ENCODE results near the gene LAMA2.

Gene LAMA2

DNA sequence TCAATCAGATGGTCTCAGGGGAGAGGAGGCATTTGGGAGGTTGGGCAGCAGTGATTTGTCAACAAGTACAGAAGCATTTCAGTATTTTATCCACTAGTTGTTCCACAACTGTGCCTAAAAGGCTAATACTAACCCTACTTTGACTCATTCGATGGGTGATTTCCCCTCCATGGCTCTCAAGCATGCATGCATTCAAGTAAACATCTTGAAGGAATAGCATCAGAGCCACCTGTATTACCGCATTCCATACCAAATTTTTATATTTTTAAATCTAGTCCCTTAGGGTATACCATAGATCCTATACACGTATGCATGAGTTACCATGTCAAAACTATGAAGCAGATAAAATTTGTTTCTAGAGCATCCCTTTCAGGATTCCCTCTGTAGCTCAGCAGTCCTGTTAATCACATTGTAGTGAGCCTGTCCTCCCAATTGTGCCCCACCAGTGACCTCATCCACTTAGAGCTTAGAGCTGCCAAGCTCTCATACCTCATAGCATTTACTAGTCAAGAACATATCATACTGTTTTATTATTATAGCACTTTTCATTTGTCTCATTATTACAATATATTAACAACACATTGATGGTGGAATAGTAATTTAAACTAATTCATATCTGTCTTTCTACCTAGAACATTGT is 213.8 kb downstream of the LAMA2 start:
- DNase-seq: no peak

DNA sequence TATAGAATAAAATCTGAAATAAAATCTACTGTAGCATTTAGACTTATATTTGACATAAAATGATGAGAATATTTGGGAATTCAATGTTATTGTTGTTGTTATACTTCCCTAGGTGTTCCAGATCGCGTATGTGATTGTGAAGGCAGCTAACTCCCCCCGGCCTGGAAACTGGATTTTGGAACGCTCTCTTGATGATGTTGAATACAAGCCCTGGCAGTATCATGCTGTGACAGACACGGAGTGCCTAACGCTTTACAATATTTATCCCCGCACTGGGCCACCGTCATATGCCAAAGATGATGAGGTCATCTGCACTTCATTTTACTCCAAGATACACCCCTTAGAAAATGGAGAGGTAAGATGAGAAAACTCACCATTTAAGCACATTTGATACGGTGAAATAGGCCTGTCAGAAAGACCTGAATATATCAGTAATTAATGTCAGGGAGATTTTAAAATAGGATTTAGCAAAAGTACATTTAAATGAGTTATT is 215.2 kb downstream of the LAMA2 start:
- DNase-seq: no peak

DNA sequence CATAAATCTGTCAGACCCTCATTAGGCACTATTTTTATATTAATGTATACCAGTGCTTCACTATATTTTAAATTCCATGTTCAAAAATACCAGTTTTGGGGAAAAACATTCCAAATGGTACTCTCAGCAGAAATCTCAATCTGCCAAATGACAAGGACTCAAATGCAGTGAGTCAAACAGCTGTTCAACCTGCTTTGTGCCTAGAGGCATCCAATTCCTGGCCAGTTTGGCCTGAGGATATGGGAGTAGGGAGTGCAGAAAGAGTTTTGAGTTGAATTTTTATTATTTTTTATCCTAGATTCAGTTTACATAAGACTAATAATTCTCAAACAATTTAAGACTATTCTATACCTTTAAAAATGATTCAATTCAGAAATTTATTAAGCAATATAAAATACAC is 216.8 kb downstream of the LAMA2 start:
- DNase-seq: no peak

DNA sequence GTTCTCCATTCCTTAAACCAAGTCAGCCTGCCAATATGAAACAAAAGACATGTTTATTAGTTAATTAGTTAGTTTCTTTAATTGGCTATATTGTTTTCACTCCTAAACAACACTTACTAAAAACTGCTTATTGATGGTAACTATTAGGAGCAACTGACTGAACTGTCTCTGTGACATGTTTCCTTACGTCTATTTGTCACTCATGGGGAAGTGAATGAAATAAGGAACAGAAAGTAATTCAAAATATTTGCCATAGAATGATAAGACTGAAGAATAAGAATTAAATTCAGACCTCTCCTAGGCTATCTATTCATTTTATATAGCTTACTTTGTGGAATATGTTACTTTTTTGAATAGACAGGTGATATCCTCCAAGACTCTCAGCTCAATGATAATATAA is 217.2 kb downstream of the LAMA2 start:
- no peak for DNase-seq

DNA sequence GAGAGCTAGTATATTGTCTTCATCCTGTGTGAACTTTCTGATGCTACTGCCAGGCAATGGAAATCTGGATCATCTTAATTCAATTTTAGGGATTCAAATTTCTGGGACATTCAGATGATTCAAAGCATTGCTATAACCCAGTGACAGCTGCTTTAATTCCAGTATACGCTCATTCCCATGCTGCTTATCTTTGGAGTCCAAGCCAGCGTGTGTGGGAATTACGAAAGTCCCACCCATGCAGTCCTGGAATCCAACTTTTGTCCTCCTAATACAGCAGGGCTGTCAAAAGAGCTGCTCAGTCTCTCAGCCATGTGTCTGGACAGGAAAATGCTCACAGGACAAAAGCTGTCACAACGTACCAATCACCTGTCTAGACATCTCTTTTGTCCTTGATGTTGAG is 219.8 kb downstream of the LAMA2 start:
- DNase-seq: no peak

DNA sequence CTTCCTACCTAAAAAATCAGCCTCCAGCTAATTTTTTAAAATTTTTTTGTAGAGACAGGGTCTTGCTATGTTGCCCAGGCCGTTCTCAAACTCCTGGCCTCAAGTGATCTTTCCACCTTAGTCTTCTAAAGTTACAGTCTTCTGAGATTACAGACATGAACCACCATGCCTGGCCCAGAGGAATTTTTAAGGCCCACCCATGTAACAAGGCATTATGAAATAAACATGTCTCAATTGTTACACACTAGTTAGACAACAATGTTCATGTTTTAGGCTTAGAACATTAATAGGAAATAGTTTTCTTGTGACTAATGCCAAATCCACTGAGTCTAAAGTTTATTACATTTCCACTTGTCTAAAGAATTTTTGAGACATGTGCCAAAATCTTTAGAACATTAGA is 221.2 kb downstream of the LAMA2 start:
- DNase-seq: no peak

DNA sequence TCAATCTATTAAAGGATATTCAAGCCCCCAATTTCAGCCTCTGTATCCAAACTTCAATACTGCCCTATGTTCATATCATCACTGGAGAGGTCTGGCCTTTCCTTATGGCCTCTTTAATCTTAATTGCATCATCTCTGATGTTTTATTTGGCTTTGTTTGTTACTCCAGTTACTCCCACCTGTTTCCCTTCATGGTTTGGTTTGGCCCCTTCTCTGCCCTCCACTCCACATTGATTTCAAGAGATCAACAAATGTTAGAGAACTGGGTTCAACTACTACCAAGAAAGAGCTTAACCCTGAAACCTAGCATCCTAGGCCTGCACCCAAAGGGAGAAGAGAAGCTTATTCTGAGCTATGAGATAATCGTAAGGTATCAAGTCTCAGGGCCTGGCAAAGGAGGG is 221.6 kb downstream of the LAMA2 start:
- no peak for DNase-seq

DNA sequence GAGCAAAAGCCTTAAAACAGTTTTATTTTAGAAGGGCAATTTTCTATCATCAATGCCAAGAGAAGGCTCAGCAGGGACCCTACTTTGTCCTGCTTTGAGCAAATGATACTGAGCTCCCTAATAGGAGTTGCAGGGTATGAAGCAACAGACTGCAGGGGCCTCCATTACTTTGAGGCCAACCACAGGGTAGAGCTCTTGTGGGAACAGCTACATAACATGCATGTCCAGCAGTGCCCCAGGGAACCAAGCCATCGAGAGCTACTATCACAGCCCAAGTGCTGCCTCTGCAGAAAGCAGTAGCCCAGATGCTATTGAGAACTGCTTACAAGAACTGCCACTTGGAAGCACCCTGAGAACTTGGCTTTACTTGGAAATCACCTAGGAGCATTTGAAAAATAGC is 222.1 kb downstream of the LAMA2 start:
- no peak for DNase-seq

DNA sequence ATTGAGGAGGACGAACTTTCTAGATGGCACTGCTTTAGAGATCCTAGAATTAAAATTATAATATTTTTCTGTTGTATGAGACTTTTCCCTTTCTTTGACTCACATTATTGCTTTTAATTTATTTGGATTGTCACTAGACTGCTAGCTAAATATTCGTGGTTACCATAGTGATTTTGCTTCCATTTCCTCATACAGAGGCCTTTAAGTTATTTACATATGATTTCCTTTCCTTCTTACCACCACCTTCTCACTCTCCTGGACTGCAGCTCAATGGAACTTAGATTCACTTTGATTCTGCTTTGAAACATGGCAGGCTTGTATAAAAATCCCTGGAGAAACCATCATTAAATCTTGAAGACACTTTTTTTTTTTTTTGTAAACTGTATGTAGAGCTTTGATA is 222.9 kb downstream of the LAMA2 start:
- DNase-seq: no peak

DNA sequence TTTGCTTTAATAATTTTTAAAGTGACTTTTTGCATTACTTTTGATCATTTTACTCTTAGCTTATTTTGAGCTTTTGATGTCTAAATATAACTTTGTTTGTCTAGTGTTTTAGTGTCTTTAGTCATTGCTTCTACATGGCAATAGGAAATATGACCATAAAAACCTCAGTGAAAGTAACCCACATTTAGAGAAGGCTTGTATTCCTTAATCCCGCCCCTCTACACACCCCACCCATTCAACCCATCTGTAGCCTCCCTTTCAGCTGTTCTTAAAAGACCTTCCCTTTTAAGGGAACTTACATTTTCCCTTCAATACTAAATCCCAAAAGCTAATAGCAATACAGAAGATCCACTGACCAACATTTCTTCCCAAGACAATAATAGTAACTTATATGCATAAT is 225.4 kb downstream of the LAMA2 start:
- no peak for DNase-seq

DNA sequence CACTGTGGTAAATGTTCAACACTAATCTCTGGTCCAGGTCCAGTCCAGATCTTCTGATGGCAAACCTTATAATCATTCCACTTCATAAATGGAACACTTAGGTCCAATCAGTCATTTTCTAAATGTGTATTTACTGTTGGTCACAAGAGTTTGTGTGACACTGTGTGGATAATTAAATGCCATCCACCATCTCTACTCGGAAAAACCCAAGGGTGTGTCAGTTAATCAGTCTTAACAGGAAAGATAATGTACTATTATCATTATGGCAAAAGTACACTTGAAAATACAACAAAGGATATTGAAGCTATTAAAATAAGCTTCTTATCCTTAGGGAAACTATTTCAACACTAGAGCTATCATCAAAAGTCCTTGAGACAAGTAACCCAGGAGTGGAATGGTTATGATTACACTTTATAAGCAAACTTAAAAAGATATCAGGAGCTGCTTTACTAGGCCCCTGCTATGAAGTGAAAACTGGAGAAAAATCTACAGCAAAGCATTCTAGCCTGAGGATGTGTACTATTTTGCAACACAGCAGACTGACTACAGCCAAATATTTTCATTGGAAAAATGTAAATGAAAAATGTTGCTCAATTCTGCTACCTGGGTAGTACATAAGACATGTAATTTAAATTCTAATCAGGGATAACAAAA is 227.9 kb downstream of the LAMA2 start:
- no peak for DNase-seq

DNA sequence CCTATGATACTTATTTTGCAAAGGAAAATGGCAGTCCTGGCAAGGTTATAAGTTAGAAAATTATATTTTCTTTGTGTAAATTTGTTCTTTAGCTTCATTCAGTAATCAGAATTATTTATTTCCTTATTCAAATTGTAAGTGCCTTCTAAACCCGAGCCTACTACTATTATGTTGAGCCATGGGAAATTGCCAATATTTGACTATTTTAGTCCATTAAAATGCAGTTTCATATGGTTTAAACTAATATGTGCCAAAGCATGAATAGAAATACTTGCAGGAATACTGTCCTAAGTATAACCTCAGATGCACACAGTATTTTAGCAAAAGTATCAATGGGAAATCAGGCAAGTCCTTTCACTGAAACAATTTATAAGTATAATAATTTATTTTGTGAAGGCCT is 228.4 kb downstream of the LAMA2 start:
- DNase-seq: no peak

DNA sequence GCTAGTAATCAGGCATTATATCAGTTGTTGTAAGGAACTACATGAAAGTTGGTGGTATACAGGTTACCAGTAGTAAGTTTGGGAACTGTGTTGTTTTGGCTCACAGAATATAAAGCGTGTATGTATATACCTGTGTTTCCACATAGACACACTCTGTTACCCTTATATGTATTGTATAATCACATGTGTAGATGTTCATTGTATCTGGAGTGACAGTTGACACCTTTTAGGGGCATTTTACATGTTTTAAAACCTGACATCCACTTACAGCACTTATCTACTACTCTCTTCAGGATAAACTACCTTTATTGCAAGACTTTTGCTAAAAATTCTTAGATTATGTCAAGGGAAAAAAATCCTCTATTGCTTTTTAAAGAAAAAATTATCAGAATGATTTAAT is 228.9 kb downstream of the LAMA2 start:
- DNase-seq: no peak

DNA sequence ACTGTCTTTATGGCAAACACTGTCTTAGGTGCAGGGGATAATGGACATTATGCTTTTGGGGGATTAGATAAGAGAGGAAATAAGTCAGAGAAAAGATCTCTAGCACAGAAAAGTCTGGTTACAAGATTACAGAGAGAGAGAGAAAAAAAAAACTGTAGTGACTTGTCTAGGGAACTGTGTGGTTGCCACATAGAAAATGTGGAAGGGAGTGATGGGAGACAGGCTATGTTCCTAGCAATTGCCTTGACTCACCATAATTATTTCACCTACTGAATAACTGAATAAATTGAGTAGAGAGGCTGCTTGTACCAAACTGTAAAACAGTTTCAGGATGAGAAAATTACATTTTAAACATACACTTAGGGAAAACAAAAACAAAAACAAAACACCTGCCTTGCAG is 229.7 kb downstream of the LAMA2 start:
- DNase-seq: no peak

DNA sequence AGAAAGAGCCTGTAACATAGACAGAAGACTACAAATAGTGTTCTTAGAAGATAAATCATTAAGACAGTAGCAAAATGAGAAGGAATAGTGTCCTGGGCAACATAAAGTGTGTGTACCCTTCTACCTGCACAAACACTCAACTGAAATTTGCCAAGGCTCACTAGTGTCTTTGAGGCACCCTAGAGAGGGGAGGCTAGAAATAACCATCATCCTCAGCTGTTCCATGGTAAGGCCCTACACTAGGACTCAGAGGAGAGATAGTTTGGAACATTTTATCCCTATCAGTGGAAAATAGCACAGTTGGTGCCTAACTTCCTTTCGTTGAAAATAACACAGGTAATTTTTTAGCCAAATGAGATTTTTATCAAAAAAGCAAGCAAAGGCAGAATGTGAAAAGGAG is 230.7 kb downstream of the LAMA2 start:
- no peak for DNase-seq

DNA sequence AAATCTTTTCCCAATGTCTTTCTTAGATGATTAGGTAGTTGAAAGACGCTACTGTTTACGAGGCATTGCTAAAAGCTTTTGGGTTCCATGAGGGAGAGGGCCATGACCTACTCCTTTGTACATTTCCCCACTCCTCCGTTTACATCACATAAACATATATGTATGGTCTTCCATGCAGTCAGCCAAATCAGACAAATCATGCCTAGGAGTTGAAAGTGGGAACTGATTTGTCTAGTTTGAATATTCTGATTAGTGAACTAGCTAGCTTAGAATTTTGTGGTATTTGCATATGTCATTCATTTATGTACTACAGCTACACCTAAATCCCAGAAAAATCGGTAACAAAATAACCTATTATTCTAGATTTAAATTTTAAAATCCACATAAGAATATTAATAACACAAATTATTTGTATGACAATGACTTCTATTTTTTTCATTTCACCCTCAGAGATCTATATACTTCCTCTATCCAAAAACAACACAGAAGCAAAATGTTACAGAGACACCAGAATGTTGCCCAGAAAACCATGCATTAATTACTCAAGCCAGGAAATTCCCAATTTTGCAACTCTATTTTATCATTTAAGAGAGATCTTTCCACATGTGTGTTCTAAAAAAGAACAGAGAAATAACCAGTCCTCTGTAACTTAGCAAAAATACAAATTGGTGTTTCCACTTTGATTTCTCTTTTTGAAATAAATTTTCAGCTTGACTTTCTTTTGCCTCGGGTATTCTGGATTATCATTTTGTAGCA is 231.9 kb downstream of the LAMA2 start:
- DNase-seq: no peak

DNA sequence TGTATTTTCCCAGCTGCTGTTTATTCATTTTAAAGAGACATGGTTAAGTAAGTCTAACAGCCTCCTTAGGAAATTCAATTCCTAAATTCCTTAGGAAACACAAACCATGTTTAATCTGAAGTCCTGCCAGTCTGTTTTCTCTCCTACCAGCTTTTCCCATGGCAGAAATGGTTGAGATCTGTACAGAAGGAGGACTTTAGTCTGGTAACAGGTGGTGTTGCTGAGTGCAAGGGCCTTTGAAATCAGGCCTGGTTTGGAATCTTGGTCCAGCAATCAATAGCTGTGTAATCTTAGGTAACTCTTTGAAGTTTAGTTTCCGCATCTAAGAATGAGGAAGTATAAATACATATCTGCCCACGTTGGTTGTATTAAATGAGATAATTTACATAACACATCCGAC is 232.5 kb downstream of the LAMA2 start:
- DNase-seq: no peak

DNA sequence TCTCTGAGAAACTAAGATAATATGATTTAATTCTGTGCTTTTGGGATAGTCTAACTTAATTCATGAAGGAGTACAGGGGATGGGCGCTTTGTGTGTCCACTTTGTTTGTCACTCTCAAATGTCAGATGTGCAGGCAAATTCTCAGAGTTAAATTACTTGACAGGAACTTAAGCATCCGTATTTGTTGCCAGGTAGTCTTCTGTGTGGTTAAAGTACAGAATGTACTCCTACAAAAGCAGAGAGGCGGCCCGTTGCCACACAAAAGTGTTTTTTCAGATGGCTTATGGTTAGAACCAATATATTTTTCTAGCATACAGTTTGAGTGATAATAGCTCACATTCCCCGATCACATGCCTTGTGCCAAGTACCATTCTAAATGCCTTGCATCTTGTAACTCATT is 234.4 kb downstream of the LAMA2 start:
- no peak for DNase-seq

DNA sequence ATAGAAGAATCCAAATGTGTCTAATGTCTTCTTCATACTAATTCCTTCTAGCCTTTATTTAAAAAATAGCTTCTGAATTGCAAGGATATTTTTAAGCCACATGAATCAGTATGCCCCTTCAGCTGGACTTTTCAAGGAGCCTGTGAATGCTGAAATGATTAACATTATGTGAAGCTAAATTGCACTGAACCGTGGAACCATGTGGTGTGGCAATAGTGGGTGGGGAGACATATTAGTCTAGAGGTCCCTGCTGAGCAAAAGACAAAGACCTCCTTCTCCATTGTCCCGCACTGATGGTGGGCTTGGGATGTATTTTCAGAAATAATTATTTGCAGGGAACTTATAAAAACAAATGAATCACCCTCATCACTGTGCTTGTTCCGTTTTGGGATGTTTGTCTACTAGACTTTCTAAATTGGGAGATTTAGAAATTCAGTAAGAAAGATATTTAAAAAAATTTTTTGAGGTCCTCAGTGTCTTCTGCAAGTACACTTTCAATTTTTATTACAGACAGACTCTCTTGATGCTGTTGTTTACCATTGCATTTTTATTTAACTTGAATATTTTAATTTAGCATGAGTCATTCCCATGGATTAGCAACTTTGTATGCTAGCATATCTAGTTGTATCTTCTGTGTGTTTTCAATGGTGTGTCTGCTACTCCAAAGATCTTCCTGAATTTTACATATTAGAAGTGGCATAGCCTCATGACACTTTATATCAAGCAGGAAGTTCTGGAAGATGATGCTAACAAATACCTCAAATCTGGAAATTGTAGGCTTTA is 238.1 kb downstream of the LAMA2 start:
- no peak for DNase-seq

DNA sequence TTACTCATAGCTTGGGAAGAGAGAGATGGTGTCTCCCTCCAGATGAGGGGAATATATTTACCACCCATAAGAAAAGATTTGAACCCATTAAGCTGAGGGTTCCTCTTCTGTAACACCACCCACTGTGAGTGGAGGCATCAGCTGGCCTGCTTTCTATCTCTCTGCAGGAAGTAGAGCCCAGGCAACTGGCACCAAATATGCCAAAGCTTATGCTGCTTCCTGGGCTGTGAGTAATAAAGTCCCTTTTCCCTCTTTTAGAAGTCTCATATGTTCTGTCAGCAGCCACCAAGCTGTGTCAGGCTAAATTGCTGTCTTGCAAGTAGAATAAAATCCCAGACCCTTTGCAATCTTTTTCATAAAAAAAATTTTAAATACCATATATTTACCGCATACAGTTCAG is 241.4 kb downstream of the LAMA2 start:
- no peak for DNase-seq

DNA sequence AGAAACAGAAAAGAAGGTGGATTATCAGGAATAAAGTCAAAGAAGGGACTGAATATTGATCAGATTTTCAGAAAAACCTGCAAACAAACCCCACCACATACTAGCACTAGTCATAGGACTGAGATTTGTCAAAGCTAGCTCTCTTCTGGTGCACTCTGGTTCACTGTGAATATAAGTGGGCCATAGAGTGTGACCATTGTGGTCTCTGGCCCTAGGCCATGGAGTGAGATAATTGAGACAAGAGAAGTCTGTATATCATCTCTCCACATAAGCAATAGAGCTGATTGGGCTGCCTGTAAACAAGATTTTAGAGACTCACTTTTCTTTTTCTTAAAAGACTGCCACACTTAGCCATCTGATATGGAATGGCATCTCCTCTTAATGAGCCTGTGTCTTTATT is 247.2 kb downstream of the LAMA2 start:
- DNase-seq: no peak

DNA sequence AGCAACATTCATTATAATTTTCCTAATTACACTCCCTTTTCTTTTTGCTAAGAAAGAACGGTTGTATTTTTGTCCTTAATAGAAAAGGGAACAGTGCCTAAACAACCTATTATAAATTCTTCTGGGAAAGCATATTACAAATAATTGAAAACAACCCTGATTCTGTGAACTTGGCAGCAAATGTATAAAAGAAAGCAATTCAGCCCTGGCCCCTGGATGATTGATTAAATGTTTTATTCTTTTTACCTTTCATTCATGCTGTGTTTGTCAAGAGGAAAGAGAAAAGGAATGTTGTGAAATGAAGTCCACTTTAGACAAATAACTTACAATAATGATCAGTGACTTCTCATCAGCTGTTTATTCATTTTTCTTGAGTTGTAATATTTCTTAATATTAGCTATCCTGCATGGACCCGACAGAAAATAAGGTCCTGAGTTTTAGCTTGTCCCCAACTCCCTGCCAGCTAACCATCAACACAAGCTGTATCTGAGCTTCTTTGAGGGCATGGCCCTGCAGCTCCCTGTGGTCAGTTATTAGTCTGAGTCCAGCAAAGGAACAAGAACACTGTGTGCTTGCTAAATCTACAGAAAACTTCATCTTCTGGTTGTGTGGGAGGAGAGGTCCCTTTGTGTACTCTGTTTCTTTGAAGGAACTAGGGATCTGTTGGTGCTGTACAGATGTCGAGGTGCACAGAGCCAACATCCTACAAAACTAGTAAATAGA is 248.2 kb downstream of the LAMA2 start:
- DNase-seq: no peak

DNA sequence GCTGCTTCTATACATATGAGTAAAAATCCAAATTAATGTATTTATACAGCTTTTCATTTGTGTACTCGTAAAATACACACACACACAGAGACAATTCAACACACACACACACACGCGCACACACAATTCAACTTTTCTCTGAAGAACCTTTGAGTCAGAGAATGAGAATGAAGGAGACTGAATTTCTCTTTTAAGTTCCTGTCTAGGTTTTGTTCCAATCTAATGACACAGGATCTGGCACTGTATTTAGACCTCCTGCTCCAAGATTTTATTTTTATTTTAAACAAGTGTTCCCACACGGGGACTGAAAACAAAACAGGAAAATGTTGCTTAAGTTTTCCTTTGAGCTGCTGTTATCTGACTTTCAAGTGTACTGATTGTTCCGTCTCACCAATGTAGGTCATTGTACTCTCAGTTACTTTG is 250.8 kb downstream of the LAMA2 start:
- no peak for DNase-seq

All from CD4-positive, alpha-beta T cell treated with Interleukin-10 for 1 hour (primary cell).